K562 (cell line): ENCODE results near the gene ERRFI1. TPM values are rescaled to one million over a fixed set of nuclear protein-coding genes. Genes with fewer than 3 reads are reported as not detected.
A peak's percentile ranks its signal among the peaks of the same experiment; 100 is the strongest.

Experiments used
- ARID1B ChIP-seq: fragments of 450-650 bp; IDR thresholded peaks from 2 replicates; pipeline ENCODE4 v1.6.1; 2016; ENCODE audit warnings: antibody characterized with exemption, mild to moderate bottlenecking, inconsistent platforms
- CC2D1A ChIP-seq: fragments of 450-650 bp; IDR thresholded peaks from 2 replicates; pipeline ENCODE4 v1.6.1; 2017; ENCODE audit warnings: mild to moderate bottlenecking
- CTBP1 ChIP-seq: fragments of 450-650 bp; IDR thresholded peaks from 2 replicates; pipeline ENCODE4 v1.6.1; 2016; ENCODE audit warnings: borderline replicate concordance
- EHMT2 ChIP-seq: fragments of 450-650 bp; IDR thresholded peaks from 2 replicates; pipeline ENCODE4 v1.6.1; 2018; ENCODE audit warnings: antibody characterized with exemption
- ESRRA ChIP-seq: fragments of 450-650 bp; IDR thresholded peaks from 2 replicates; pipeline ENCODE4 v1.6.1; 2014; ENCODE audit warnings: low read depth, mild to moderate bottlenecking, moderate library complexity, borderline replicate concordance
- GATAD2B ChIP-seq: fragments of 450-650 bp; IDR thresholded peaks from 2 replicates; pipeline ENCODE4 v1.6.1; 2017; ENCODE audit warnings: mild to moderate bottlenecking, borderline replicate concordance
- HCFC1 ChIP-seq: IDR thresholded peaks from 2 replicates; pipeline ENCODE4 v1.6.1; 2012; ENCODE audit warnings: low read depth, low read length, improper control_type of control experiment
- ILF3 ChIP-seq: fragments of 450-650 bp; IDR thresholded peaks from 2 replicates; pipeline ENCODE4 v1.6.1; 2018; ENCODE audit warnings: antibody characterized with exemption, mild to moderate bottlenecking, moderate library complexity, borderline replicate concordance
- JUN ChIP-seq, 2 experiments: sonication (generic) in 1 of 2; formaldehyde crosslinking in 1 of 2; IDR thresholded peaks; 2 replicates each; pipeline versions ENCODE4 v1.6.1 to v1.8.0; 2012 to 2022; ENCODE audit warnings: borderline replicate concordance in 2 of 2, mild to moderate bottlenecking in 2 of 2, improper control_type of control experiment in 1 of 2, low read depth in 1 of 2, low read length in 1 of 2, missing genetic modification reagents in 1 of 2
- KDM4B ChIP-seq, 2 experiments: fragments of 450-650 bp in 1 of 2; sonication (generic) in 1 of 2; IDR thresholded peaks; 2 replicates each; pipeline ENCODE4 v1.6.1; 2016 to 2017; ENCODE audit warnings: borderline replicate concordance in 2 of 2, antibody characterized with exemption in 1 of 2, low read depth in 1 of 2, mild to moderate bottlenecking in 1 of 2
- KLF16 ChIP-seq: IDR thresholded peaks from 2 replicates; pipeline ENCODE4 v1.6.1; 2016; ENCODE audit warnings: antibody characterized with exemption
- MED1 ChIP-seq: sonication (generic); formaldehyde crosslinking; IDR thresholded peaks from 2 replicates; pipeline ENCODE4 v1.8.1; 2023; ENCODE audit warnings: missing genetic modification reagents, borderline replicate concordance
- MYNN ChIP-seq, 2 experiments: sonication (generic); formaldehyde crosslinking in 1 of 2; IDR thresholded peaks; 2 replicates each; pipeline versions ENCODE4 v1.5.0 to v1.6.1; 2016 to 2020; ENCODE audit warnings: antibody characterized with exemption in 1 of 2, missing genetic modification reagents in 1 of 2
- POLR2B ChIP-seq: fragments of 450-650 bp; IDR thresholded peaks from 2 replicates; pipeline ENCODE4 v1.6.1; 2018; ENCODE audit warnings: low read depth; ENCODE audit not compliant: partially characterized antibody
- RB1 ChIP-seq: fragments of 450-650 bp; IDR thresholded peaks from 2 replicates; pipeline ENCODE4 v1.6.1; 2017; ENCODE audit warnings: low read depth, mild to moderate bottlenecking
- SPI1 ChIP-seq: IDR thresholded peaks from 2 replicates; pipeline ENCODE4 v1.6.1; 2011; ENCODE audit warnings: low read depth, low read length, control low read depth, borderline replicate concordance
- STAG1 ChIP-seq: sonication (generic); formaldehyde crosslinking; IDR thresholded peaks from 2 replicates; pipeline ENCODE4 v1.5.0; 2020; ENCODE audit warnings: missing genetic modification reagents, borderline replicate concordance
- TAF1 ChIP-seq: IDR thresholded peaks from 2 replicates; pipeline ENCODE4 v1.6.1; 2011; ENCODE audit warnings: mild to moderate bottlenecking, low read length, moderate library complexity; ENCODE audit not compliant: insufficient read depth, control insufficient read depth, severe bottlenecking; ENCODE audit errors: extremely low read depth
- TEAD1 ChIP-seq, 2 experiments: fragments of 450-650 bp in 1 of 2; sonication (generic) in 1 of 2; formaldehyde crosslinking; IDR thresholded peaks; 2 replicates each; pipeline versions ENCODE4 v1.4.0 to v1.8.0; 2020 to 2022; ENCODE audit warnings: mild to moderate bottlenecking in 2 of 2, missing genetic modification reagents in 1 of 2
- ZBTB7A ChIP-seq: IDR thresholded peaks from 2 replicates; pipeline ENCODE4 v1.6.1; 2011; ENCODE audit warnings: low read depth, mild to moderate bottlenecking, low read length, moderate library complexity, borderline replicate concordance; ENCODE audit not compliant: control insufficient read depth
- ZNF134 ChIP-seq: fragments of 250-450 bp; sonication (Bioruptor Pico); conservative IDR thresholded peaks from 2 replicates; pipeline ENCODE4 v1.4.0; 2020
- polyA plus RNA-seq, 8 experiments: library from polyadenylated mRNA; depleted of rRNA in 4 of 8; stranded (reverse) in 5 of 8; unstranded in 3 of 8; fragments of >200 nt; fragmentation: Nextera tagmentation in 2 of 8; fragmentation: Illumina TruSeq in 1 of 8; extraction: Ambion mirVana in 2 of 8; extraction: Trizol in 1 of 8; gene quantifications; 2 replicates each; pipeline versions ENCODE4 v1.2.1 to v1.2.3, GENCODE V29; 2011 to 2014; ENCODE audit warnings: inconsistent platforms in 1 of 8, missing spikeins in 1 of 8
- total RNA-seq, 7 experiments: library from RNA; depleted of rRNA in 6 of 7; stranded (reverse); fragments of >200 nt in 6 of 7; fragmentation: Illumina TruSeq in 2 of 7; extraction: Trizol in 2 of 7; gene quantifications; 2 replicates each; pipeline versions ENCODE4 v1.2.1 to v1.2.3, GENCODE V29; 2011 to 2021; ENCODE audit warnings: low replicate concordance in 1 of 7
- TF ChIP-seq, protein P1 (sequence below): fragments of 450-650 bp; formaldehyde crosslinking; conservative IDR thresholded peaks from 2 replicates; pipeline ENCODE4 v1.4.0; 2022; ENCODE audit warnings: mild to moderate bottlenecking, missing genetic modification characterization
- TF ChIP-seq, protein P2 (sequence below): sonication (generic); formaldehyde crosslinking; IDR thresholded peaks from 2 replicates; pipeline ENCODE4 v1.8.1; 2023; ENCODE audit warnings: mild to moderate bottlenecking, missing genetic modification reagents

ERRFI1 gene
- total and polyA plus RNA-seq, 9 of the 15 experiments (the other 6 are each of a cell fraction or from before 2014, with no cell fraction given): 0.67 to 4.4 (median 1.1) TPM

DNA sequence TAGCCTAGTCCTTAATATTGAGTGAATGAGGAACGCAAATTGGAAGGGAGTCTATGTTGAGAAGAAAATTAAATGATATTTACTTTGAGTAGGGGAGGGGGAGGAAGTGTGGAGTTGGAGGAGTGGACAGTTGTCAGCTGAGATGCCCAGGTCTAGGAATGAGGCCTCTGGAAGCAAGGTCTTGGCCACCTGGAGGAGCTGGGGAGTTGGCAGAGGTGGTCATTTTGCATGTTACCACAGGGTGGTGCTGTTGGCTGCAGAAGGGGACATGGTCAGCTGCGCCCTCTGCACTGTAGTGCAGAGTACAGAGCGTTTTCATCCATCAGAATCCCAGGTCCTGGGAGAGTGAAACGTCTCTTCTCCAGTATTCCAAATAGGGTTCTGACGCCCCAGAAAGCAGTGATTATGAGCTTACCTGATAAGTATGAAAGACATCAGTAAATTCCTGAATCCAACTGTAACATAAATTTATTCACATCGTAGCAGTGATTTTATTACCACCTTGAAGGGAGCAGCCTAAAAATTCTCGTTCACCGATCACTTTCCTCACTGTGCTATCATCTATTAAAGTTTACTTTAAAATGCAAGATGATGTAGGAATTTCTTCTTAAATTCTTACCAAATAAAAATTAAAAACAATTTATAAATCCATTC lies 50.8 kb downstream of the ERRFI1 start (continued):
- peak; percentile 62; the same call in 1 of the 2 replicates for TF ChIP-seq CTBP1
- 0 out of 2 replicates have a peak, but pooled peaks have one; percentile 17 for TF ChIP-seq HCFC1
- 0 out of 2 replicates have a peak, but pooled peaks have one; percentile 11 for TF ChIP-seq SPI1
- TF ChIP-seq GATAD2B: peak; percentile 42; the same call in 1 of the 2 replicates
- no peak for TF ChIP-seq ZBTB7A
- no peak for TF ChIP-seq MED1 (CRISPR knock-in tag)
- no peak for TF ChIP-seq ZNF134 (CRISPR knock-in tag)
- TF ChIP-seq TAF1: no peak
- peak; percentile 51; the same call in 1 of the 2 replicates for TF ChIP-seq JUN (IDR thresholded peaks at IDR 0.05; ENCODE audit: borderline replicate concordance, low read depth, low read length)
- no peak for TF ChIP-seq JUN (CRISPR knock-in tag; IDR thresholded peaks at IDR 0.05; ENCODE audit: borderline replicate concordance)
- TF ChIP-seq TEAD1 (CRISPR knock-in tag; IDR thresholded peaks at IDR 0.05): 0 out of 4 replicates have a peak, but pooled peaks have one; percentile 7 to 32
- 0 out of 2 replicates have a peak, but pooled peaks have one; percentile 42 for TF ChIP-seq CC2D1A
- TF ChIP-seq ESRRA: peak; percentile 32; the same call in 1 of the 2 replicates
- TF ChIP-seq, protein P1, sequence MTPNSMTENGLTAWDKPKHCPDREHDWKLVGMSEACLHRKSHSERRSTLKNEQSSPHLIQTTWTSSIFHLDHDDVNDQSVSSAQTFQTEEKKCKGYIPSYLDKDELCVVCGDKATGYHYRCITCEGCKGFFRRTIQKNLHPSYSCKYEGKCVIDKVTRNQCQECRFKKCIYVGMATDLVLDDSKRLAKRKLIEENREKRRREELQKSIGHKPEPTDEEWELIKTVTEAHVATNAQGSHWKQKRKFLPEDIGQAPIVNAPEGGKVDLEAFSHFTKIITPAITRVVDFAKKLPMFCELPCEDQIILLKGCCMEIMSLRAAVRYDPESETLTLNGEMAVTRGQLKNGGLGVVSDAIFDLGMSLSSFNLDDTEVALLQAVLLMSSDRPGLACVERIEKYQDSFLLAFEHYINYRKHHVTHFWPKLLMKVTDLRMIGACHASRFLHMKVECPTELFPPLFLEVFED (CRISPR knock-in tag): 0 out of 2 replicates have a peak, but pooled peaks have one; percentile 58
- TF ChIP-seq POLR2B: peak; percentile 36
- peak; percentile 92; the same call in 1 of the 2 replicates for TF ChIP-seq STAG1 (CRISPR knock-in tag)
- TF ChIP-seq KLF16: peak; percentile 54; the same call in 1 of the 2 replicates
- peak; percentile 51 for TF ChIP-seq RB1
- 0 out of 2 replicates have a peak, but pooled peaks have one; percentile 9 for TF ChIP-seq ARID1B
- TF ChIP-seq KDM4B (IDR thresholded peaks at IDR 0.05; ENCODE audit: borderline replicate concordance in 2 of 2, low read depth in 1 of 2): no peak
- peak; percentile 66; the same call in 1 of the 2 replicates for TF ChIP-seq MYNN (IDR thresholded peaks at IDR 0.05)
- no peak for TF ChIP-seq MYNN (CRISPR knock-in tag; IDR thresholded peaks at IDR 0.05)
- 0 out of 2 replicates have a peak, but pooled peaks have one; percentile 32 for TF ChIP-seq EHMT2
- TF ChIP-seq, protein P2, sequence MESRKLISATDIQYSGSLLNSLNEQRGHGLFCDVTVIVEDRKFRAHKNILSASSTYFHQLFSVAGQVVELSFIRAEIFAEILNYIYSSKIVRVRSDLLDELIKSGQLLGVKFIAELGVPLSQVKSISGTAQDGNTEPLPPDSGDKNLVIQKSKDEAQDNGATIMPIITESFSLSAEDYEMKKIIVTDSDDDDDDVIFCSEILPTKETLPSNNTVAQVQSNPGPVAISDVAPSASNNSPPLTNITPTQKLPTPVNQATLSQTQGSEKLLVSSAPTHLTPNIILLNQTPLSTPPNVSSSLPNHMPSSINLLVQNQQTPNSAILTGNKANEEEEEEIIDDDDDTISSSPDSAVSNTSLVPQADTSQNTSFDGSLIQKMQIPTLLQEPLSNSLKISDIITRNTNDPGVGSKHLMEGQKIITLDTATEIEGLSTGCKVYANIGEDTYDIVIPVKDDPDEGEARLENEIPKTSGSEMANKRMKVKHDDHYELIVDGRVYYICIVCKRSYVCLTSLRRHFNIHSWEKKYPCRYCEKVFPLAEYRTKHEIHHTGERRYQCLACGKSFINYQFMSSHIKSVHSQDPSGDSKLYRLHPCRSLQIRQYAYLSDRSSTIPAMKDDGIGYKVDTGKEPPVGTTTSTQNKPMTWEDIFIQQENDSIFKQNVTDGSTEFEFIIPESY (CRISPR knock-in tag): 0 out of 2 replicates have a peak, but pooled peaks have one; percentile 34
- TF ChIP-seq ILF3: 0 out of 2 replicates have a peak, but pooled peaks have one; percentile 17
